Esophagus squamous epithelium (tissue), 4 donors: ENCODE data around the gene CFAP65.

Source experiments
- CTCF ChIP-seq, 6 experiments: fragments of 450-650 bp in 4 of 6; fragments of 200-600 bp in 2 of 6; sonication (generic) in 2 of 6; IDR thresholded peaks; one replicate each; pipeline ENCODE4 v1.5.1; 2016 to 2019; ENCODE audit warnings: antibody characterized with exemption in 6 of 6, mild to moderate bottlenecking in 4 of 6, moderate library complexity in 4 of 6
- POLR2A ChIP-seq, 4 donors: fragments of 450-650 bp; IDR thresholded peaks; one replicate each; pipeline ENCODE4 v1.6.1; 2017; ENCODE audit warnings: antibody characterized with exemption in 4 of 4, mild to moderate bottlenecking in 4 of 4, moderate library complexity in 3 of 4

GRCh38 chr2:219001100-219001576 is 40.2 kb downstream of the CFAP65 start:
- TF ChIP-seq CTCF (IDR thresholded peaks at IDR 0.05) (no peak), POLR2A (IDR thresholded peaks at IDR 0.05) (no peak)
